Kidney glomerular epithelial cell (primary cell): Measurements from ENCODE around the gene IPO13.

Source experiments
- DNase-seq: peaks from one replicate; lab custom pipeline; 2025; lab: John Stamatoyannopoulos, UW

Gene IPO13

GRCh38 chr1:43975249-43975961 is 28.7 kb downstream of the IPO13 start:
- no peak for DNase-seq

- DNase-seq = no peak
These were observed 29.3 kb downstream of the IPO13 start for GRCh38 chr1:43976045-43976444.

- no peak for DNase-seq
These were observed 30.1 kb downstream of the IPO13 start for GRCh38 chr1:43976890-43977289.

- no peak for DNase-seq
These were observed 30.9 kb downstream of the IPO13 start for GRCh38 chr1:43977376-43978263.

GRCh38 chr1:43978264-43978550 is 31.5 kb downstream of the IPO13 start:
- DNase-seq = no peak

GRCh38 chr1:43978551-43979260 is 32.0 kb downstream of the IPO13 start, which contains the start of gene B4GALT2:
TSS of gene B4GALT2 (plus strand) at chr1:43979210. CDS start at chr1:43981161, 1,951 bp downstream.
- DNase-seq = no peak

GRCh38 chr1:43979261-43979527 is 32.4 kb downstream of the IPO13 start:
- DNase-seq = no peak

GRCh38 chr1:43979528-43980254 is 32.9 kb downstream of the IPO13 start:
- no peak for DNase-seq

GRCh38 chr1:43980255-43981134 is 33.7 kb downstream of the IPO13 start:
- DNase-seq = no peak

GRCh38 chr1:43981135-43981491 is 34.4 kb downstream of the IPO13 start:
- DNase-seq = no peak

GRCh38 chr1:43981636-43982035 is 34.9 kb downstream of the IPO13 start:
- DNase-seq = no peak

- DNase-seq = no peak
These were observed 35.5 kb downstream of the IPO13 start for GRCh38 chr1:43982241-43982640.

- no peak for DNase-seq
These were observed 36.1 kb downstream of the IPO13 start for GRCh38 chr1:43982808-43983207.

GRCh38 chr1:43983253-43983899 is 36.6 kb downstream of the IPO13 start:
- DNase-seq = no peak

GRCh38 chr1:43984855-43985254 is 38.1 kb downstream of the IPO13 start:
- DNase-seq = no peak

- DNase-seq = no peak
These were observed 39.3 kb downstream of the IPO13 start for GRCh38 chr1:43985984-43986595.

GRCh38 chr1:43986712-43987111 is 40.0 kb downstream of the IPO13 start:
- no peak for DNase-seq

- DNase-seq = no peak
These were observed 40.6 kb downstream of the IPO13 start for GRCh38 chr1:43987159-43987902.

- DNase-seq = no peak
These were observed 43.8 kb downstream of the IPO13 start for GRCh38 chr1:43990271-43991199.
